Hepatocyte (in vitro differentiated cells): ENCODE data around the gene RTN4IP1.

Source experiments
- CTCF ChIP-seq: fragments of 200-600 bp; sonication (generic); IDR thresholded peaks from 2 replicates; pipeline ENCODE4 v1.5.1; 2016; ENCODE audit warnings: antibody characterized with exemption, mild to moderate bottlenecking; ENCODE audit not compliant: poor library complexity
- EZH2phosphoT487 ChIP-seq: fragments of 200-600 bp; sonication (generic); IDR thresholded peaks from one replicate; pipeline ENCODE4 v1.6.1; 2018; ENCODE audit warnings: antibody characterized with exemption, mild to moderate bottlenecking, low read depth, moderate library complexity; ENCODE audit not compliant: unreplicated experiment, severe bottlenecking

GRCh38 chr6:106670236-106670635 is 40.9 kb upstream of the RTN4IP1 start:
- TF ChIP-seq EZH2phosphoT487 (no peak), CTCF (no peak)
